Esophagus (tissue), 2 donors: ENCODE measurements around the gene POM121. TPM values are rescaled to one million over a fixed set of nuclear protein-coding genes. Genes with fewer than 3 reads are reported as not detected.
A peak's percentile ranks its signal among the peaks of the same experiment; 100 is the strongest.
"Not testable (repeated sequence)": the region's sequence is repeated elsewhere in the genome, so short reads cannot be mapped to it uniquely, and the experiment has no call there.

Experiments
- H3K27ac ChIP-seq, 2 donors: one replicate each; pipeline ENCODE4 v1.5.1; 2013; ENCODE audit warnings: low read depth in 2 of 2, mild to moderate bottlenecking in 2 of 2, inconsistent platforms in 1 of 2, low read length in 1 of 2, moderate library complexity in 1 of 2
- H3K27me3 ChIP-seq, 2 donors: one replicate each; pipeline ENCODE4 v1.6.1; 2013; ENCODE audit warnings: low read length in 2 of 2, control low read depth in 1 of 2, mild to moderate bottlenecking in 1 of 2; ENCODE audit not compliant: insufficient read depth in 2 of 2, control insufficient read depth in 1 of 2
- H3K36me3 ChIP-seq, 2 donors: one replicate each; pipeline ENCODE4 v1.6.1; 2013; ENCODE audit warnings: low read length in 1 of 2; ENCODE audit not compliant: control insufficient read depth in 2 of 2, insufficient read depth in 2 of 2
- H3K4me1 ChIP-seq, 2 donors: one replicate each; pipeline ENCODE4 v1.6.1; 2013; ENCODE audit warnings: low read length in 1 of 2; ENCODE audit not compliant: control insufficient read depth in 2 of 2, insufficient read depth in 2 of 2
- H3K4me3 ChIP-seq, 2 donors: one replicate each; pipeline ENCODE4 v1.5.1; 2013; ENCODE audit warnings: low read length in 2 of 2, mild to moderate bottlenecking in 2 of 2, low read depth in 1 of 2, moderate library complexity in 1 of 2
- H3K9me3 ChIP-seq, 2 donors: one replicate each; pipeline ENCODE4 v1.6.1; 2013; ENCODE audit warnings: mild to moderate bottlenecking in 2 of 2, low read depth in 1 of 2, low read length in 1 of 2, moderate library complexity in 1 of 2; ENCODE audit not compliant: control insufficient read depth in 2 of 2, insufficient read depth in 1 of 2
- WGBS, 2 donors: extraction: QIAGEN DNeasy Blood & Tissue Kit; methylation state at CpG; one replicate each; pipeline ENCODE4 v1.1.7; 2013; 5-methylcytosine and 5-hydroxymethylcytosine counted together
- polyA plus RNA-seq, 2 donors: library from polyadenylated mRNA; stranded (reverse); fragments of 200-250 nt; gene quantifications; one replicate each; pipeline ENCODE4 v1.2.3, GENCODE V29; 2013
- donor health status: healthy with polysubstance abuse.
- donor health status: Bipolar disorder and iron deficiency.

The POM121 gene
- polyA plus RNA-seq, 2 donors, result 10.2 to 10.8 TPM

GRCh38 chr7:72948714-72949113, 23.8 kb downstream of the POM121 start:
- 67 to 76% methylated on average over 13 to 17 of the region's 23 CpGs for WGBS, 2 donors
- not testable (repeated sequence) for H3K27ac ChIP-seq, H3K9me3 ChIP-seq, H3K4me1 ChIP-seq, H3K27me3 ChIP-seq, H3K36me3 ChIP-seq, H3K4me3 ChIP-seq

DNA sequence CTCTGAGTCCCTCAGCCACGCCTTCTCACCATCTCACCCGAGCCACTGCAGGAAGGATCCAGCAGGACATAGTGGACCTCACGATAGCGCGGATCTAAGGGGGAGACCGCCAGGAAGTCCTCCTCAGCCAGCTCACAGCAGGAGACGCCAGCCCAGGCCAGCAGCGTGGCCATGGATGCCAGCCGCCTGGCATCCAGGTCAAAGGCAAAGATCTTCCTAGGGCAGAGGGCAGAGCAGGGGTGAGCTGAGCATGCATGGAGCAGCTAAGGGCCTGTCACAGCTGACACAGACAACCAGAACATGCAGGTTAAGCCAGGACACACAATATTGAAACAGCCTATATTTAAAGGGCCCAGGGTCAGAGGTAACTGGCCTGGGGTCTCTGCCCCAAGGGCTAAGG, 24.4 kb downstream of the POM121 start:
- H3K9me3 ChIP-seq, H3K4me1 ChIP-seq, H3K36me3 ChIP-seq, H3K27ac ChIP-seq, H3K27me3 ChIP-seq, H3K4me3 ChIP-seq: not testable (repeated sequence)
- 85 to 88% methylated on average over 8 to 9 of the region's 9 CpGs for WGBS, 2 donors

DNA sequence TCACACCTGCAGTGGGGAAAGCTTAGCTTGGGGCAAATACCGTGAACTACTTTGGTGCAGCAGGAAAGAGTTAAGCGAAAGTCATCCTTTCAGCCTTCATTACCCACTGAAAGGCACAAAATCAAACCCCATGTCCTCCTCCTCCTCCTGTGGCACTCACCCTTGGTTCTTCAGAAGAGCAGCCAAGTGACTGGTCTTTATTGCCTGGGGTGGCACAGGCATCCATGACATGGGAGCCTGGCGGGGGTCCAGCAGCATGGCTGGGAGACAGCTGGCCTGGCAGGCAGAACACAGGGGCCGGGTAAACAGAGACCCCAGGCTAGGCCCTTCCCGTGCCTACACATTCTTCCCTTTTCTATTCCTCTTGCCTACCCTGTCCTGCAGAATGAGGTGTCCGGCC, 24.8 kb downstream of the POM121 start:
- H3K9me3 ChIP-seq, H3K4me3 ChIP-seq, H3K27me3 ChIP-seq, H3K27ac ChIP-seq, H3K36me3 ChIP-seq, H3K4me1 ChIP-seq: not testable (repeated sequence)
- WGBS, 2 donors, result 69 to 77% methylated on average over 4 of the region's 6 CpGs

GRCh38 chr7:72950432-72950831, 25.5 kb downstream of the POM121 start:
- not testable (repeated sequence) for H3K9me3 ChIP-seq, H3K4me1 ChIP-seq, H3K36me3 ChIP-seq, H3K27me3 ChIP-seq, H3K4me3 ChIP-seq, H3K27ac ChIP-seq
- 87% methylated on average over 4 of the region's 6 CpGs; no CpG with 5 or more reads in 1 of the 2 donors for WGBS, 2 donors

DNA sequence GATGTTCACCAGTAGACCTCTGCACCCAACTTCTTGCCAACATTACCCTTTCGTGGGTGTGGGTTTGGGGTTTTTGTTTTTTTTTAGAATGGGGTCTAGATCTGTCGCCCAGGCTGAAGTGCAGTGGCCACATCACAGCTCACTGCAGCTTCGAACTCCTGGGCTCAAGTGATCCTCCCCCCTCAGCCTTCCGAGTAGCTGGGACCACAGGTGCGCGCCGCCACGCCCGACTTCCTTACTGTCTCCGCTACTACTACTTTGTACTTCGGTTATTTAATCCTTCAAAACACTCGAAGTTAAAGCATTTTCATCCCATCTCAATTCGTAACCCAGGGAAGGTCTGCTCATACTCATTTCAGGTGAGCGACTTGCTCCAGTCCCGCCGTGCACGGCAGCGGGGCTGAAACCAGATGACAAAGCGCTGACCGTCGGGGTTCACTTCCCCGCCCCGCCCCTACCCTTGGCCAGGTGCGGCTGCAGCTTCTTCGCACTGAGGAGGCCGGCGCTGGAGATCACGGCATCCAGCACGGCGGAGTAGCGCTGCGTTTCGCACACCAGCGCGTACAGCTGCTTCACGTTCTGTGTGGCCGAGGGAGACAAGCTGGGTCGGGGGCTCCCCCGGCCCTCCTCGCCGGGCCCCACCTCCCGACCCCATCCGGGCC, 29.1 kb downstream of the POM121 start:
- not testable (repeated sequence) for H3K9me3 ChIP-seq, H3K4me1 ChIP-seq, H3K27ac ChIP-seq, H3K27me3 ChIP-seq, H3K36me3 ChIP-seq
- WGBS, 2 donors, result 5 to 9% methylated on average over 1 to 2 of the region's 43 CpGs
- peak overlapping the region in 1 of 2 donors; percentile 26 for H3K4me3 ChIP-seq

DNA sequence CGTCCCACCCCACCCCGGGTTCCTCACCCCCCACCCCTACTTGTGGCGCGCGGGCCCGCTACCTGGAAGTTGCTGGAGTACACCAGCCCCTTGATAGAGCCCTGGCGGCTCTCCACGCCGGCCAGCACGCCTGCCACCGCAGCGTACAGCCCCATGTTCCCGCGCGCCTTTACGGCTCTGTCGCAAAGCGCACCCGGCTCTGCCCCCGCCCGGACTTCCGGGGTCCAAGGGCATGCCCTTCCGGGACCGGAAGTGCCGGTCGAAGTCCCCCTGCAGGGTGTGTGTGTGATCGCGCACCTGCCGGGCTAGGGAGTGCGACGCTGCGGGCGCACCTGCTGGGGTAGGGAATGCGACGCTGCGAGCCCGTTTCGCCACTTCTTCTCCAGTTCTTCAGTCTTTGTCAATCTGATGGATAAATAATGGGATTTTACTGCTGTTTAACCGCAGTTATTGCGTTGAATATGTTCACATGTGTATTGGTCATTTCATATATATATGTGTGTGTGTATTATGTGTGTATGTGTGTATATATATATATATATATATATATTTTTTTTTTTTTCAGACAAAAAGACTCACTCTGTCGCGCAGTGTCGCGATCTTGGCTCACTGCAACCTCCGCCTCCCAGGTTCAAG, 29.8 kb downstream of the POM121 start:
- not testable (repeated sequence) for H3K27ac ChIP-seq, H3K9me3 ChIP-seq, H3K36me3 ChIP-seq, H3K27me3 ChIP-seq, H3K4me1 ChIP-seq
- WGBS, 2 donors, result 0 to 23% methylated on average over 8 to 17 of the region's 45 CpGs
- peak overlapping the region in 1 of 2 donors; percentile 26 for H3K4me3 ChIP-seq

GRCh38 chr7:72960029-72960428, 35.1 kb downstream of the POM121 start:
- not testable (repeated sequence) for H3K27ac ChIP-seq, H3K9me3 ChIP-seq, H3K36me3 ChIP-seq, H3K4me3 ChIP-seq, H3K27me3 ChIP-seq, H3K4me1 ChIP-seq
- 69 to 93% methylated on average over 3 to 4 of the region's 18 CpGs for WGBS, 2 donors

DNA sequence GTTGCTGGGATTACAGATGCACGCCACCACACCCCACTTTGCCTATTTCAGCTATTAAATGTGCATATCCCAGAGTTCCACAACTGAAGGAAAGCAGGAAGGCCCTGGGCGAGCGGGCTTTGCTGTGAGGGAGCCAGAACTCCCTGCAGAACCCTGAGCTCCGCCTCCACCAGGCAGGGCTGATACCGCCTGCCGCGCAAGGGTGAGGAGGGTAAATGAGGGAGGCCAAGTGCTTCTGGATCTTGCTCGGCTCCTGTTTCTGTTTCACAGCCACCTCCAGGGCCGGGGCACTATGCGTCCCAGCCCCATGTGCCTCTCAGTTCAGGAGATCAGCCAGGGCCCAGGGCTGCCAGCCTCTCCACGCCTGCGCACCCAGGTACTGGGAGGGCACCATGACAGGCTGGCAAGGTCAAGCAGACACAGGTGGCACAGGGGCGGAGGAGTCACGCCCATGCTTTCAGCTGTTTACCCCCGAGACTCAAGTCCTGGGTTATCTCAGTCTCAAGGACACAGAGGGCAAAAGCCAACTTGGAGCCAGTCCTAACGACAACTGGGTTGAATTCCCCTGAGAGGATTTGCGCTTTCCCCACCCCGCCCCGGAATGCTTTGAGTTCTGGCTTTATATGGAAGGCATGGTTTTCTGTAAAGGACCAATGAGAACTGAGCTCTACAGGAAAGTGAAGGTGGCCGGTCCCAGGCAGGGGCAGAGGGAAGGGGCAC, 35.9 kb downstream of the POM121 start:
- H3K36me3 ChIP-seq, H3K27me3 ChIP-seq, H3K4me3 ChIP-seq, H3K4me1 ChIP-seq, H3K9me3 ChIP-seq, H3K27ac ChIP-seq: not testable (repeated sequence)
- WGBS, 2 donors, result no CpG with 5 or more reads among the region's 20 CpGs

- not testable (repeated sequence) for H3K27ac ChIP-seq, H3K27me3 ChIP-seq, H3K4me3 ChIP-seq, H3K4me1 ChIP-seq, H3K36me3 ChIP-seq, H3K9me3 ChIP-seq
- WGBS, 2 donors, result no CpG with 5 or more reads among the region's 9 CpGs
Measured at GRCh38 chr7:72961346-72961650, 36.4 kb downstream of the POM121 start.

DNA sequence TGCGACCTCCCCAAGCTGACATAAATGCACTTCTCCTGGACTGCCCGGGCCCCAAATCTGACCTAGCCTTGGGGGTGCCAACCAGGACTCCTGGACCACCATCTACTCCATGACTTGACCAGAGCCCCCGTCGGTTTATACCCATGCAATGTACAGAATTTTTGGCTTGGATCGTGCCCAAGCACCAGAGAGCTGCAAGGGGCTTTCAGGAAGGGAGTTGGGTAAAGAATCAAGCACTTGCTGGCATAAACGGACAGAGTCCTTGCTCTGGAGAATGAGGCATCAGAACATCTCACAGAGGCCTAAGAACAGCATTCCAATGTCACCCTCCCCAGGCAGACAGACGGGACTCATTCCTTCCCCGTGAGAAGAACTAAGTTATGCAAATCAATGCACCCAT, 38.2 kb downstream of the POM121 start:
- not testable (repeated sequence) for H3K9me3 ChIP-seq, H3K4me3 ChIP-seq, H3K36me3 ChIP-seq, H3K27me3 ChIP-seq, H3K4me1 ChIP-seq, H3K27ac ChIP-seq
- 75 to 93% methylated on average over 4 of the region's 8 CpGs for WGBS, 2 donors
